DOHH2 (cell line): ENCODE data around the gene PRELP.

Experiments
- H3F3A ChIP-seq: fragments of 200-600 bp; sonication (generic), shearing (Covaris generic); 2 replicates; pipeline ENCODE4 v1.6.0; 2016; ENCODE audit warnings: antibody characterized with exemption, mild to moderate bottlenecking; ENCODE audit not compliant: control insufficient read depth, insufficient read depth
- H3K27ac ChIP-seq: fragments of 200-600 bp; sonication (generic); 2 replicates; pipeline ENCODE4 v1.5.1; 2014; ENCODE audit warnings: low read depth, mild to moderate bottlenecking, low read length, moderate library complexity
- H3K27me3 ChIP-seq: fragments of 200-600 bp; sonication (generic); 2 replicates; pipeline ENCODE4 v1.6.1; 2014; ENCODE audit warnings: mild to moderate bottlenecking, low read length, mixed read lengths; ENCODE audit not compliant: control insufficient read depth
- H3K36me3 ChIP-seq: fragments of 200-600 bp; sonication (generic); 2 replicates; pipeline ENCODE4 v1.6.1; 2014; ENCODE audit warnings: mild to moderate bottlenecking, low read length, moderate library complexity, mixed read lengths; ENCODE audit not compliant: control insufficient read depth
- H3K4me1 ChIP-seq: fragments of 200-600 bp; sonication (generic); 2 replicates; pipeline ENCODE4 v1.6.1; 2014; ENCODE audit warnings: mild to moderate bottlenecking, low read length, mixed read lengths; ENCODE audit not compliant: control insufficient read depth
- H3K4me2 ChIP-seq: fragments of 200-600 bp; sonication (generic); 2 replicates; pipeline ENCODE4 v1.6.0; 2014; ENCODE audit warnings: mild to moderate bottlenecking, low read length, moderate library complexity
- H3K4me3 ChIP-seq: fragments of 200-600 bp; sonication (generic); 2 replicates; pipeline ENCODE4 v1.5.1; 2014; ENCODE audit warnings: mild to moderate bottlenecking, low read length, mixed read lengths
- H3K79me2 ChIP-seq: fragments of 200-600 bp; sonication (generic); 2 replicates; pipeline ENCODE4 v1.6.1; 2014; ENCODE audit warnings: mild to moderate bottlenecking, low read length, mixed read lengths; ENCODE audit not compliant: control insufficient read depth
- H3K9me2 ChIP-seq: fragments of 200-600 bp; sonication (generic); replicated peaks from 2 replicates; pipeline ENCODE4 v1.6.1; 2014; ENCODE audit warnings: mild to moderate bottlenecking, low read length, mixed read lengths; ENCODE audit not compliant: control insufficient read depth
- H3K9me3 ChIP-seq: fragments of 200-600 bp; sonication (generic); 2 replicates; pipeline ENCODE4 v1.6.1; 2014; ENCODE audit warnings: antibody characterized with exemption, low read length, mixed read lengths; ENCODE audit not compliant: control insufficient read depth, insufficient read depth
- H4K20me1 ChIP-seq: fragments of 200-600 bp; sonication (generic); 2 replicates; pipeline ENCODE4 v1.6.0; 2014; ENCODE audit warnings: low read depth, mild to moderate bottlenecking, antibody characterized with exemption, low read length, moderate library complexity; ENCODE audit not compliant: control insufficient read depth, insufficient read depth
- CTCF ChIP-seq: fragments of 200-600 bp; sonication (generic); IDR thresholded peaks from one replicate; pipeline ENCODE4 v1.5.1; 2014; ENCODE audit warnings: antibody characterized with exemption, mild to moderate bottlenecking, low read depth, low read length; ENCODE audit not compliant: poor library complexity, severe bottlenecking
- EZH2phosphoT487 ChIP-seq: fragments of 200-600 bp; sonication (generic); IDR thresholded peaks from 2 replicates; pipeline ENCODE4 v1.6.1; 2017; ENCODE audit warnings: borderline replicate concordance, mild to moderate bottlenecking, antibody characterized with exemption, low read length, moderate library complexity, mixed read lengths

Gene PRELP

GRCh38 chr1:203511930-203512329 is 36.3 kb downstream of the PRELP start:
- Histone ChIP-seq H3K27me3 (0 out of 2 replicates have a peak, but pooled peaks cover 2% of the 10 kb centered on the region), H3K36me3 (no peaks in the 10 kb centered on the region), H3K9me3 (no peaks in the 10 kb centered on the region), H4K20me1 (no peaks in the 10 kb centered on the region), H3K4me3 (no peak overlapping the region), H3K4me1 (no peaks in the 10 kb centered on the region), H3K27ac (no peak overlapping the region), H3K79me2 (no peaks in the 10 kb centered on the region), H3K9me2 (no peaks in the 10 kb centered on the region), H3F3A (no peaks in the 10 kb centered on the region), H3K4me2 (no peak overlapping the region)
- TF ChIP-seq EZH2phosphoT487: no peak
- TF ChIP-seq CTCF: no peak

- Histone ChIP-seq H3K4me1 (no peaks in the 10 kb centered on the region), H4K20me1 (no peaks in the 10 kb centered on the region), H3K79me2 (no peaks in the 10 kb centered on the region), H3K9me3 (no peaks in the 10 kb centered on the region), H3K27ac (no peak overlapping the region), H3K4me3 (no peak overlapping the region), H3K9me2 (no peaks in the 10 kb centered on the region), H3K4me2 (no peak overlapping the region), H3F3A (no peaks in the 10 kb centered on the region), H3K36me3 (no peaks in the 10 kb centered on the region), H3K27me3 (0 out of 2 replicates have a peak, but pooled peaks cover 2% of the 10 kb centered on the region)
- TF ChIP-seq CTCF (no peak), EZH2phosphoT487 (no peak)
Observed at GRCh38 chr1:203512517-203512847, 36.9 kb downstream of the PRELP start.

DNA sequence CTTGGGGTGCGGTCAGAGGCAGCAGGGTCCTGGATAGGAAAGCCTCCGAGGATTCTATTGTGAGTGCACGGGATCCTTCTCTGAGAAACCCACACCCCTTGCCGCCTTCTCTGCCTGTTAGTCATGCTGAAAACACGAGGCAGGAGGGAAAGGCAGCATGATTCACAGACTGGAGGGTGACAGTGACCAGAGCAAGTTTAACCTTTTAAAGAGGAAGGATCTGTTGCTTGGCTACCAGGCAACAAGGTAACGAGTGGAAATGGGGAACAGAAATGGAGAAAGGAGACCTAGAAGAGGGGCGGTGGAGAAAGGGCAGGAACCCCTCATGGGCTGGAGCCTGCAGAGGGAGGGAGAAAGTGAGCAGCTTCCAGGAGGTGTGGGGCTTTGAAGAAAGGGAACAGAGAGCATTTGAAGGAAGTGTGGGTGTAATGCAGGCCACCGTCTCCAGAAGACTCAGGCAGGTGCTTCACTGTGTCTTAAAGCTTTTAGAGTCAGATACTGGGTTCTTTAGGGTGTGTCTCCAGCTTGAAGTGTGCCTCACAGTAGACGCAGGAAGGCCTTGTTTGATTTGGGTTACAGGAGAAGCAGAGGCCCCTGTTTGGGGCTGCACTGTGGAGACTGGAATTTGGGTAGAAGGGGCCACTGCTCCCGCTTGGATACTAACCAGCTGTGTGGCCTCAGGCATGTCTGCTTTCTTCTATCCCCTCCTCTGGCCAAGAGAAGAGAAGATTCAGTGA is 37.4 kb downstream of the PRELP start:
- no peaks in the 10 kb centered on the region for H3K4me1 ChIP-seq
- no peak overlapping the region for H3K4me2 ChIP-seq
- H3K27me3 ChIP-seq: 0 out of 2 replicates have a peak, but pooled peaks cover 2% of the 10 kb centered on the region
- H3K27ac ChIP-seq: no peak overlapping the region
- H3K36me3 ChIP-seq: no peaks in the 10 kb centered on the region
- TF ChIP-seq CTCF (no peak), EZH2phosphoT487 (no peak)
- no peaks in the 10 kb centered on the region for H3K9me3 ChIP-seq
- no peaks in the 10 kb centered on the region for H3K9me2 ChIP-seq
- no peak overlapping the region for H3K4me3 ChIP-seq
- no peaks in the 10 kb centered on the region for H4K20me1 ChIP-seq
- H3F3A ChIP-seq: no peaks in the 10 kb centered on the region
- H3K79me2 ChIP-seq: no peaks in the 10 kb centered on the region
